HEK293T (cell line): ENCODE measurements around the gene MTA3.

Source experiments
- CTCF ChIA-PET: fragments of 350-600 bp; formaldehyde crosslinking; extraction: SDS; loops from one replicate; lab custom pipeline; 2021; ENCODE audit warnings: antibody characterized with exemption, inconsistent platforms; lab: Yijun Ruan, JAX
- POLR2A ChIA-PET: fragments of 350-600 bp; formaldehyde crosslinking; extraction: SDS; loops from one replicate; lab custom pipeline; 2020; ENCODE audit warnings: antibody characterized with exemption, inconsistent platforms; lab: Yijun Ruan, JAX
- DNase-seq: peaks from one replicate; pipeline ENCODE4 v3.0.0; 2012; ENCODE audit warnings: mixed read lengths; ENCODE audit errors: extremely low spot score
- ARNT ChIP-seq: fragments of 450-650 bp; IDR thresholded peaks from 2 replicates; pipeline ENCODE4 v1.6.1; 2017; ENCODE audit warnings: mild to moderate bottlenecking
- BHLHE40 ChIP-seq: fragments of 450-650 bp; IDR thresholded peaks from 2 replicates; pipeline ENCODE4 v1.6.1; 2016; ENCODE audit warnings: mild to moderate bottlenecking, moderate library complexity, borderline replicate concordance
- CTBP1 ChIP-seq: fragments of 450-650 bp; IDR thresholded peaks from 2 replicates; pipeline ENCODE4 v1.6.1; 2016; ENCODE audit warnings: borderline replicate concordance
- ELF4 ChIP-seq: fragments of 450-650 bp; IDR thresholded peaks from 2 replicates; pipeline ENCODE4 v1.6.1; 2017; ENCODE audit warnings: antibody characterized with exemption
- FOXA1 ChIP-seq: fragments of 450-650 bp; IDR thresholded peaks from 2 replicates; pipeline ENCODE4 v1.6.1; 2016; ENCODE audit warnings: mild to moderate bottlenecking
- FOXK2 ChIP-seq: fragments of 450-650 bp; IDR thresholded peaks from 2 replicates; pipeline ENCODE4 v1.6.1; 2016; ENCODE audit warnings: mild to moderate bottlenecking
- FOXM1 ChIP-seq: fragments of 450-650 bp; IDR thresholded peaks from 2 replicates; pipeline ENCODE4 v1.6.1; 2017; ENCODE audit warnings: mild to moderate bottlenecking, borderline replicate concordance
- HDGF ChIP-seq: fragments of 450-650 bp; IDR thresholded peaks from 2 replicates; pipeline ENCODE4 v1.6.1; 2017; ENCODE audit warnings: antibody characterized with exemption, borderline replicate concordance
- L3MBTL2 ChIP-seq: fragments of 450-650 bp; conservative IDR thresholded peaks from 2 replicates; pipeline ENCODE4 v1.6.1; 2016; ENCODE audit warnings: mild to moderate bottlenecking
- LEF1 ChIP-seq: fragments of 450-650 bp; IDR thresholded peaks from 2 replicates; pipeline ENCODE4 v1.6.1; 2017; ENCODE audit warnings: mild to moderate bottlenecking, borderline replicate concordance
- NFRKB ChIP-seq: fragments of 450-650 bp; IDR thresholded peaks from 2 replicates; pipeline ENCODE4 v1.6.1; 2016; ENCODE audit warnings: mild to moderate bottlenecking, moderate library complexity
- PKNOX1 ChIP-seq: fragments of 450-650 bp; IDR thresholded peaks from 2 replicates; pipeline ENCODE4 v1.6.1; 2016
- SP1 ChIP-seq: fragments of 450-650 bp; IDR thresholded peaks from 2 replicates; pipeline ENCODE4 v1.6.1; 2017
- SUZ12 ChIP-seq: fragments of 450-650 bp; IDR thresholded peaks from 2 replicates; pipeline ENCODE4 v1.6.1; 2016; ENCODE audit warnings: mild to moderate bottlenecking
- TARDBP ChIP-seq: fragments of 450-650 bp; IDR thresholded peaks from 2 replicates; pipeline ENCODE4 v1.6.1; 2016
- ZNF384 ChIP-seq: fragments of 450-650 bp; IDR thresholded peaks from 2 replicates; pipeline ENCODE4 v1.6.1; 2016

The MTA3 gene

GRCh38 chr2:42752314-42752713 is 183.9 kb downstream of the MTA3 start:
- ChIA-PET POLR2A (no interaction called here), CTCF (interaction anchor here (0.8 kb wide), 1 partner anchor 771 kb away, joined by 4 read pairs; no protein-coding TSS in a partner anchor)
- TF ChIP-seq TARDBP (no peak), LEF1 (no peak), FOXM1 (no peak), BHLHE40 (no peak), CTBP1 (no peak), L3MBTL2 (no peak), PKNOX1 (no peak), SUZ12 (no peak), ELF4 (no peak), FOXA1 (no peak), HDGF (no peak)
- DNase-seq = no peak

GRCh38 chr2:42752816-42753813 is 184.7 kb downstream of the MTA3 start:
- TF ChIP-seq NFRKB (no peak), FOXA1 (no peak), ARNT (no peak), FOXK2 (no peak), TARDBP (no peak), BHLHE40 (no peak), FOXM1 (no peak), ELF4 (no peak), SUZ12 (no peak), SP1 (no peak)
- CTCF ChIA-PET = no interaction called here
- POLR2A ChIA-PET = no interaction called here
- DNase-seq = no peak

GRCh38 chr2:42754021-42754775 is 185.8 kb downstream of the MTA3 start:
- TF ChIP-seq LEF1 (no peak), ELF4 (no peak)
- POLR2A ChIA-PET = no interaction called here
- DNase-seq = no peak
- CTCF ChIA-PET = interaction anchor here (0.6 kb wide), 1 partner anchor 240 kb away, joined by 3 read pairs; no protein-coding TSS in a partner anchor

GRCh38 chr2:42754776-42755140 is 186.3 kb downstream of the MTA3 start:
- ChIA-PET CTCF (interaction anchor here (0.5 kb wide), 1 partner anchor 20 kb away, joined by 3 read pairs; no protein-coding TSS in a partner anchor), POLR2A (no interaction called here)
- no peak for DNase-seq
- no peak for TF ChIP-seq ELF4
- TF ChIP-seq CTBP1 = no peak
- no peak for TF ChIP-seq FOXK2
- no peak for TF ChIP-seq LEF1
- TF ChIP-seq ZNF384 = no peak
- TF ChIP-seq FOXM1 = no peak

GRCh38 chr2:42755191-42755880 is 186.9 kb downstream of the MTA3 start:
- DNase-seq = no peak
- TF ChIP-seq L3MBTL2 = no peak
- no peak for TF ChIP-seq ARNT
- no peak for TF ChIP-seq CTBP1
- TF ChIP-seq NFRKB = no peak
- TF ChIP-seq BHLHE40 = no peak
- no peak for TF ChIP-seq TARDBP
- no peak for TF ChIP-seq SUZ12
- TF ChIP-seq PKNOX1 = no peak
- no peak for TF ChIP-seq FOXA1
- no peak for TF ChIP-seq ZNF384
- ChIA-PET CTCF (interaction anchor here (0.5 kb wide), 1 partner anchor 20 kb away, joined by 3 read pairs; no protein-coding TSS in a partner anchor), POLR2A (no interaction called here)

GRCh38 chr2:42756150-42756775 is 187.8 kb downstream of the MTA3 start:
- POLR2A ChIA-PET = no interaction called here
- CTCF ChIA-PET = no interaction called here
- DNase-seq = no peak
- TF ChIP-seq HDGF (no peak), PKNOX1 (no peak), SP1 (no peak), ZNF384 (no peak), CTBP1 (no peak), FOXM1 (no peak), FOXA1 (no peak), L3MBTL2 (no peak), LEF1 (no peak), BHLHE40 (no peak), FOXK2 (no peak), ARNT (no peak), TARDBP (no peak), NFRKB (no peak), SUZ12 (no peak), ELF4 (no peak)
